Testis (tissue), 3 donors: ENCODE measurements around the gene SSR4. TPM values are rescaled to one million over a fixed set of nuclear protein-coding genes. Genes with fewer than 3 reads are reported as not detected.

Source experiments
- DNase-seq: peaks from one replicate; pipeline ENCODE4 v3.0.0-alpha.2; 2019
- H3K27ac ChIP-seq, 2 donors: fragments of 200-600 bp; sonication (generic); one replicate each; pipeline ENCODE4 v1.5.1; 2019
- H3K27me3 ChIP-seq: fragments of 200-600 bp; sonication (generic); one replicate; pipeline ENCODE4 v1.5.1; 2019
- H3K36me3 ChIP-seq: fragments of 200-600 bp; sonication (generic); one replicate; pipeline ENCODE4 v1.5.1; 2017; ENCODE audit warnings: low read depth; ENCODE audit errors: missing control alignments
- H3K4me1 ChIP-seq: fragments of 200-600 bp; sonication (generic); one replicate; pipeline ENCODE4 v1.5.1; 2019
- H3K4me3 ChIP-seq, 2 donors: fragments of 200-600 bp; sonication (generic); one replicate each; pipeline ENCODE4 v1.5.1; 2017 to 2019
- H3K9me3 ChIP-seq: fragments of 200-600 bp; sonication (generic); one replicate; pipeline ENCODE4 v1.5.1; 2017
- CTCF ChIP-seq, 3 experiments: fragments of 450-650 bp in 2 of 3; fragments of 200-600 bp in 1 of 3; sonication (generic) in 1 of 3; IDR thresholded peaks; one replicate each; pipeline ENCODE4 v1.5.1; 2016 to 2019; ENCODE audit warnings: antibody characterized with exemption in 3 of 3, mild to moderate bottlenecking in 2 of 3, moderate library complexity in 1 of 3
- POLR2A ChIP-seq: fragments of 450-650 bp; IDR thresholded peaks from one replicate; pipeline ENCODE4 v1.6.1; 2017; ENCODE audit warnings: antibody characterized with exemption, mild to moderate bottlenecking, moderate library complexity
- WGBS, 2 donors: methylation state at CpG; one replicate each; pipeline ENCODE4 v1.1.5; 2018; 5-methylcytosine and 5-hydroxymethylcytosine counted together
- intact Hi-C: fragments of 100-400 bp; cut with DNase I; formaldehyde crosslinking; loops from one replicate; pipeline ENCODE4 v1.15.1; 2023; ENCODE audit warnings: low total_unique reads
- polyA plus RNA-seq: library from polyadenylated mRNA; stranded (reverse); fragments of 350-450 nt; fragmentation: Illumina TruSeq; extraction: RNeasy Lipid Tissue Mini Kit (QIAGEN cat#74804); gene quantifications from one replicate; pipeline ENCODE4 v1.2.3, GENCODE V29; 2014; ENCODE audit warnings: low read depth, low replicate concordance; ENCODE audit not compliant: insufficient read depth
- total RNA-seq, 2 donors: library from RNA; depleted of rRNA; stranded (reverse); fragments of >200 nt; gene quantifications; one replicate each; pipeline ENCODE4 v1.2.3, GENCODE V29; 2016

The SSR4 gene
- total and polyA plus RNA-seq, 3 donors from 2014 or later = 246 to 294 (median 275) TPM

GRCh38 chrX:153766871-153767673 is 27.4 kb upstream of the SSR4 start:
- DNase-seq = no peak
- 85% methylated on average over 50 of the region's 56 CpGs; no CpG with 5 or more reads in 1 of the 2 donors for WGBS, 2 donors
- H3K4me1 ChIP-seq = peaks cover 14% of the 10 kb centered on the region
- H3K27me3 ChIP-seq = no peaks in the 10 kb centered on the region
- no peaks in the 10 kb centered on the region for H3K36me3 ChIP-seq
- H3K27ac ChIP-seq = no peak overlapping the region
- no peaks in the 10 kb centered on the region for H3K9me3 ChIP-seq
- intact Hi-C loops = loop anchor here (10.0 kb wide), 1 partner anchor 188 kb away; no protein-coding TSS in a partner anchor
- H3K4me3 ChIP-seq = no peak overlapping the region
- no peak for TF ChIP-seq CTCF (IDR thresholded peaks at IDR 0.05)
- no peak for TF ChIP-seq POLR2A

- Histone ChIP-seq H3K4me1 (peaks cover 14% of the 10 kb centered on the region), H3K4me3 (no peak overlapping the region), H3K27me3 (no peaks in the 10 kb centered on the region), H3K9me3 (no peaks in the 10 kb centered on the region), H3K36me3 (no peaks in the 10 kb centered on the region), H3K27ac (no peak overlapping the region)
- TF ChIP-seq POLR2A (no peak), CTCF (IDR thresholded peaks at IDR 0.05) (no peak)
- intact Hi-C loops = loop anchor here (10.0 kb wide), 1 partner anchor 187 kb away; no protein-coding TSS in a partner anchor
- DNase-seq = no peak
- WGBS, 2 donors = 93% methylated on average over 15 of the region's 20 CpGs; no CpG with 5 or more reads in 1 of the 2 donors
Measured at GRCh38 chrX:153767674-153768055, 26.8 kb upstream of the SSR4 start.

GRCh38 chrX:153768311-153769157 is 25.9 kb upstream of the SSR4 start:
- H3K27ac ChIP-seq = no peak overlapping the region
- TF ChIP-seq CTCF (IDR thresholded peaks at IDR 0.05) = peak in 1 of 3 experiments; percentile 16
- no peak for TF ChIP-seq POLR2A
- H3K4me3 ChIP-seq = no peak overlapping the region
- 87% methylated on average over 15 of the region's 22 CpGs; no CpG with 5 or more reads in 1 of the 2 donors for WGBS, 2 donors
- H3K4me1 ChIP-seq = peaks cover 14% of the 10 kb centered on the region
- no peaks in the 10 kb centered on the region for H3K27me3 ChIP-seq
- intact Hi-C loops = loop anchor here (10.0 kb wide), 1 partner anchor 186 kb away; no protein-coding TSS in a partner anchor
- no peak for DNase-seq
- no peaks in the 10 kb centered on the region for H3K9me3 ChIP-seq
- no peaks in the 10 kb centered on the region for H3K36me3 ChIP-seq

- TF ChIP-seq CTCF (IDR thresholded peaks at IDR 0.05) = no peak
- no peak for TF ChIP-seq POLR2A
- intact Hi-C loops = loop anchor here (10.0 kb wide), 1 partner anchor 185 kb away; no protein-coding TSS in a partner anchor
- Histone ChIP-seq H3K27ac (no peak overlapping the region), H3K36me3 (no peaks in the 10 kb centered on the region), H3K27me3 (no peaks in the 10 kb centered on the region), H3K4me3 (no peak overlapping the region), H3K4me1 (peaks cover 14% of the 10 kb centered on the region), H3K9me3 (no peaks in the 10 kb centered on the region)
- whole genome bisulfite sequencing, 2 donors = 93 to 100% methylated on average over 3 to 20 of the region's 23 CpGs
- no peak for DNase-seq
Measured at GRCh38 chrX:153769158-153769864, 25.2 kb upstream of the SSR4 start.
